Bone marrow (tissue), 2 donors: ENCODE results near the gene RSPH9.

Experiments
- DNase-seq, 2 donors: peaks; one replicate each; lab custom pipeline; 2025; lab: John Stamatoyannopoulos, UW

The RSPH9 gene

DNA sequence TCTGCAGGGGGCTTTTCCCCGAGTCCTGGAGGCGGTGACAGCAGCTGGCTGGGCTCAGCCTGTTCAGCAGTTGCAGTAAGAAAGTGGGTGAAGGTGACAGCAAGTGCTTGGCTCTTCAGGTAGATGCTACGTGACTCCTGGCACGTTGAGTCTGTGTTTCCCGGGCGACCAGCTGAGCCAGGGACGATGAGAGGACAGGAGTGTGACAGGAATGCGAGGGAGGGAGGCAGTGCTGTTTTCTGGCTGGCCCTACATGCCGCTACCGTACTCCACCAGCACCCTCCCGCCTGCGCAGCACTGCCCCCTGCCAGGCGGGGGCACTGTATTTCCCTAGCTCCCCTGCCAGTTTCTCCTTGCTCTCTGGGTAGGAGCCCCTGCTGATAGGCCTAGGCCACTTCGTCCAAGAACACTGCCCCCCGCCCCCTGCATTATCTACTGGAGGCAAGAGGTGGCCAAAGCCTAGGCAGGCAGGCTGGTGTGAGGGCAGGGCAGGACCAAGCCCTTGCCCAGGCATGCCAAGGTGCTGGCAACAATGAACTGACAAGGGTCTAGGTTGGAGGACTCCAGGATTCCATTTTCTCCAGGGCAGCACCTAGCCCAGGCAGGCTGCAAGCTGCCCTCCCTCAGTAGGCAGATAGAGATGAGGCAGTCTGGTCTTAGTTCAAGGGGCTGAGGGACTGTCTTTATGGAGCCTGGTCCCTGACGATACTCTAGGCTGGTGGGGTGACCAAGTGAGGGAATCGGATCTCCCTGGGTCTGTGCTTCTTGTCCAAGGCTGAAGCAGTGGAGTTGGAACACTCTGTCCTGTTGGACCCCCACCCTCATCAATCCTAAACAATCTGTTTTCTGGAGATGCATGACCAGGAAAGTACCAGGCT, 23.6 kb downstream of the RSPH9 start:
- peak; percentile 29 to 32 for DNase-seq

DNA sequence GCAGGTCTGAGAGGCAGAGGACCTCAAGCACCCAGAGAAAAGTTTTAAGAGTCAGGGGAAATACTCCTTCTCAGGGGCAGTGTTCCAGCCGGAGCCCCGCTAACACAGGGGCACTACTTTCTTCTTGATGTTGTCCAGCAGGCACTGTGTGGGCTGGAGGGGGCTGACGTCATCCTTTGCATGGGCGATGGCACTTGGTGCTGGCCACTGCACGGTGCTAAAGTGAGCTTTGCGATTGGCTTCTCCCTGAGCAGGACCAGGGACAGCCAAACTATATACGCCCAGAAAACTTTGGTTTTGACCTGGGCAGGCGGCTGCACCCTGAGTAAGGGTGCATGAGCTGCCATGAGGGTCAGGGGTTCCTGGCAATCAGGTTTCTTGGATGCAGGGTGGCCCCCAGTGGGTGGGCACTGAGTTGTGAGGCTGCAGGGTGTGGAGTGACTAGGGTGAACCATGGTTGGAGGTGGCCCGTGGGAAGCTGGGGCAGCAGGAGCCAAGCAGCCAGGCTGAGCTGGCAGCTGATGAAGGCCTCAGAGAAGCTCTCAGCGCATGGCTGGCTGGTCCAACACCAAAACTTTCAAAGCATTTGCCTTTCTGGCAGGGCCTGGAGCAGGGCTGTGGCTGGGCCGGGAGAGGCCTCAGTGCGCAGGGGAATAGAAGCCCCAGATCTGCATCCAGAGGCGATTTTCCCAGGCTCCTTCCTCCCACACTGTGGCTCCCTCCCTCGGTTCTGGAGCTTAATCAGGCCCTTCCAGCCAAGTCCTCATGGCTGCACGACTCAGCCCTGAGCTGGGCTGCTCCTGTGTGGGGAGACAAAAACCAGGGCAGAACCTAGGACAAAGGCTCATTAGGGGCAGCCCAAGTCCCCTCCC, 24.4 kb downstream of the RSPH9 start:
- no peak for DNase-seq

GRCh38 chr6:43669922-43670622, 25.2 kb downstream of the RSPH9 start:
- no peak for DNase-seq

- DNase-seq = no peak
These were observed 25.8 kb downstream of the RSPH9 start for GRCh38 chr6:43670623-43670986.

- DNase-seq = no peak
These were observed 26.4 kb downstream of the RSPH9 start for GRCh38 chr6:43671011-43671800.

DNA sequence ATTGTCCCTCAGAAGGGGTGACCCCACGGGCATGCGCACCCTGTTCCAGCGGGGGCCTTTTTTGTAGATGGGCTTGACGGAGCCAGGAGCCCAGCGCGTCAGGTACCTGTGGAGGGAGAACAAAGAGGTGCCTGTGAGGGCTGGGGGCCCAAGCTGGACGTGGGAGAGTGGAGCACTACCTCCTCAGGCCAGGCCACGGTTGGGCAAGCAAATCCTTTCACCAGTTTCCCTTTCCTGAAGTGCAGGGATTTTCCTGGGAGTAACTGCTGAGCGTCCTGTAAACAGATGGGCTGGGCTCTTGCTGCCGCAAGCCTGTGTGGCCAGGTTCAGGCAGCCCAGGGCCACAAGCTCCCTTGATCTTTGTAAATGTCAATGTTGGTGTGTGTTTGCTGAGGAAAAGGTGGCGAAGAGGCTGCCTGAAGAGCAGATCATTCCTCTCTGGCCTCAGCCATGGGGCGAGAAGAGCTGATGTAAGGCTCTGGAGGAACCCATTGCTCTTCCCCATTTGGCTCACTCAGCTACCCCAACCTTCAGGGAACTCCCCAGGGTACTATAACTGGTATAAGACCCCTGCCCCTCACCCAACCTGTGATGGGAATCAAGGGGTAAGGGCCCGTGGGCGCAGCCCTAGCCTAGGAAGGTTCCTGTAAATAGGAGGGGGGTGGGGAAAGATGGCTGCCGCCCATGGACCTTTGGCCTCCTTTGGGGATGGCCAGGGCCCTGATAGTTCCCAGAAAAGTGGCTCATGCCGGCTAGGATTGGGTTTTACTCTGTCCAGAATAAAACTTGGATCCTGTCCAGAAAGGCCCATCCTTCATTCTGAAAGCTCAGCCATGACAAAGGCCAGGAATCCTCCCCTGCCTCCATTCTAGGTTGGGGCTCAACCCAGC, 27.2 kb downstream of the RSPH9 start:
- no peak for DNase-seq

DNA sequence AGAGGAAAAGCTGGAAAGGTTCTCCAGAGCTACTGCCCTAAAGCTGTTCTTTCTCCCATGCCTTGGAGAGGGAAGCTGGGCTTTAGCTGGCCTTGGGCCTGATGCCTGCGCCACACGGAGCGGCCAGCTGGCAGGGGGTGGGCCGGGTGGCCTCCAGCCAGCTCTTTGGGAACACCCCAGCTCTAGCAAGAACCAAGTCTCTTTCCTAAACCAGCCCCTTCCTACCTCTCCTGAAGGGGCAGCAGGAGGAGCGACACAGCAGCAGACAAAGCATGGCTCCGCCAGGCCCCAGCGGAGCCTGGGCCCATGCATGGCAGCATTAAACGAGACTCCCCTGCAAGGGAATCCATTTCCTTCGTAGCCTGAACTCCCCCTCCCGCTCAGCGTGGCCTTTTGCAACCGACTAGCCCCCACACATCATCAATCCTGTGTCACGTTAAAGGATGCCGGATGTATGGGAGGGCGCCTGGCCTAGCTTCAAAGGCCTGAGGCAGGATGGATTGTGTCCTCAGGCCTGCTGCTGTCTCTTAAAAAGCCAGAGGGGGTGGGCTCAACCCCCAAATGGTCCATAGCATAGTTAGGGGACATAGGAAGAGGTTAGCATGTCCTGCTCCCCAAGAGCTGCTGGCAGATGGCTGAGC, 28.7 kb downstream of the RSPH9 start:
- no peak for DNase-seq

DNA sequence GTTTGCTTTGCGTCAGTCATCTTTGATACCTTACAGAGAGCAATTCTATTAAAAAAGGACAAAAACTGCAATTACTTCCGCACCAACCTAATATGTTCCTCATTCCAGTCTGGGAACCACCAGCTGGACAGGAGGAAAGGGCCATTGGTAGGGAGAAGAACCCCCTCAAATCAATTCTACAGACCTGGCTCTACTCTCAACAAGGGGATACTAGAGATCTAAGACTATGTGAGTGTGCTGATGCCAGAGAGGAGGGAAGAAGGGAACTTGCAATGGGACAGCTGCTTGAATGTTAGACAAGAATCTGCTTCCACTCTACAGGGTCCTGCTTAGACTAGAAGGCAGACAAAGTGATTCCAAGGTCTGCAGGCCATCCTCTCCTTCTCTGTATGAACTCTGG, 29.5 kb downstream of the RSPH9 start:
- no peak for DNase-seq

- DNase-seq = no peak
These were observed 30.1 kb downstream of the RSPH9 start for GRCh38 chr6:43674921-43675320.

GRCh38 chr6:43676962-43677606, 32.2 kb downstream of the RSPH9 start:
- no peak for DNase-seq

DNA sequence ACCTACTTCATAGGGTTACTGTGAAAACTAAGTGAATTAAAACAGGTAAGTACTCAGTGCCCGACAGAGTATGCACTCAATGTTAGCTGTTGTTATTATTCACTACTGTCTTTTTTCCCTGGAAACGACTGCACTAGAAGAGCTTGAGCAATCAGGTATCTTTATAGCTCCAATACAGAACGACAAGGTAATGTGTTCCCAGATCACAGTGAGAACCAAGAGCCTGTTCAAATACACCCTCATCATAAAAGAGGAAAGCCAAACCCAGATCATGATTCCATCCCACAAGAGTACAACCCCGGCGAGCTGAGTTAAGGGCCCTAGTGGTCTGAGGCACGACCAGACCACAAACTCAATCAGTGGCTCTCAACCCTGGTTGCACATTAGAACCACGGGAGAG, 32.9 kb downstream of the RSPH9 start:
- no peak for DNase-seq

DNA sequence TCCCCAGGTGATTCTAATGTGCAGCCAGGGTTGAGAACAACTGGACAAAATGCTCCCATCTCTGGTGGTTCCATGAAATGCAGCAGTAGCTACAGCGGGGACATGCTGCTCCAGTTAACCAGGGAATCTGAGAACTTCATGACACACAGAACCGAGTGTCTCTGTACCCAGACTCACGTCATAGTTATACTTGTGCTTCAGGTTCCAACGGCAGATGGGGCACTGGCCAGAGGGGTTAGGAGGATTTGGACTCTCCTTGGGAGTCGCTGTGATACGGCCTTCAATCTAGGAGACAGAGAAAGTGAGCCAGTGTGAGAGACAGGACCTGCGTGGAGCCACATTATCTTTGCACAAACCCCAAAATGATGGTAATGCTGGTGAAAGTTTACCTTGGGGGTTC, 33.5 kb downstream of the RSPH9 start:
- no peak for DNase-seq

- no peak for DNase-seq
These were observed 34.2 kb downstream of the RSPH9 start for GRCh38 chr6:43679057-43679456.

DNA sequence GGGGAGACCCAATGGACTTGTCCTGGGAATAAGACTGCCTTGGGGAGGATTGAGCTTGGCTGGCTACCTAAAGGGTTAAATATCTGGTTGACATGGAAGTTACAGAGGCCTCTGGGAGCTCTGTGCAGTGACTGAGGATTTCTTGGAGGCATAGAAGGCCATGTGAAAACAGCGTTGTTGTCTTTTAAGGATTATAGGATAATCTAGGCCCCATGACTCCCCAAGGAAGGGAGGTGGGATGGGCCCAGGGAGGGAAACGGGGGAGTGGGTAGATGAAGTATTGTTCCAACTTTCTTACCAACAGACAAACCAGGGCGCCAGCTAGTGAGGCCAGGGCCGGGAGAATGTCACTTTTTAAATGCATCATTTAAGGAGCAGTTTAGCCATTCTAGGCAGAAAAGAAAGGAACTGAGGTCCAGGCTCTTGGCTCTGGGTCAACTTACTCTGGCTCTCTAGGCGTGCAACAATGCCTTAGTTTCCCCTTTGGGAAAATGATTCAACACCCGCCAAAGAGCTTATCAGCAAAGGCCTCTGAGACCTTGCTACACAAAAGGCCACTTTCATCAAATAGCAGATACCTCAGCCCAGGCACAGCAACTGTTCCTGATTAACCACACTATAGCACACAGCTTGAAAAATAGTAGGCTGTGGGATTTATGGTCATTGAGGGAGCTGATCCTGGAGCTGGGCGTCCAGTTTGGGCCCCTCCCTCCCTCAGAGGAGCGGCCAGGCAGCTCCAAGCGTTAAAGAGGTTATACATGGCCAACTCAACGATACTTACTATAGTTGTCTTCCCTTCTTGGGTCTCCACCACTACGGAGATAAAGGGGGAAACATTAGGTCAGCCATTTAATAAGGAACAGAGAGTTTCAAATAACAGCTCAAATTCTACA, 35.7 kb downstream of the RSPH9 start:
- no peak for DNase-seq

DNA sequence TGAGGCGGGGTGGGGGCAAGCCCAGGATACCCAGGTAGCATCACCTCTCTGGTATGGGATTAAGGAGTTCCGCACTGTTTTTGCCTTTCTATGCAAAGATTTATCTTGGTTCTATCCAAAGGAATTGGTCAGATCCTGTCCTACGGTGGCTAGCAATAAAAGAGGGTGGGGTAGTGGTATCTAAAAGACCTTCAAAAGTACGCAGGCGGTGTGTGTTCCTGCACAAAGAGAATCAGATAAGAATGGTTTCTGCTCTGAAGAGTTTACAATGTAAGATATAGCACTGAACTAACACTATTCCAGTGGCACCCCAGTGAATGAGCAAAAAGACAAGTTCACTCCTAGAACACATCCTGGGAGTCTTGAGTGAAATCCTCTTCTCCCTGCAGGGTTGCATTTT, 36.5 kb downstream of the RSPH9 start:
- no peak for DNase-seq

DNA sequence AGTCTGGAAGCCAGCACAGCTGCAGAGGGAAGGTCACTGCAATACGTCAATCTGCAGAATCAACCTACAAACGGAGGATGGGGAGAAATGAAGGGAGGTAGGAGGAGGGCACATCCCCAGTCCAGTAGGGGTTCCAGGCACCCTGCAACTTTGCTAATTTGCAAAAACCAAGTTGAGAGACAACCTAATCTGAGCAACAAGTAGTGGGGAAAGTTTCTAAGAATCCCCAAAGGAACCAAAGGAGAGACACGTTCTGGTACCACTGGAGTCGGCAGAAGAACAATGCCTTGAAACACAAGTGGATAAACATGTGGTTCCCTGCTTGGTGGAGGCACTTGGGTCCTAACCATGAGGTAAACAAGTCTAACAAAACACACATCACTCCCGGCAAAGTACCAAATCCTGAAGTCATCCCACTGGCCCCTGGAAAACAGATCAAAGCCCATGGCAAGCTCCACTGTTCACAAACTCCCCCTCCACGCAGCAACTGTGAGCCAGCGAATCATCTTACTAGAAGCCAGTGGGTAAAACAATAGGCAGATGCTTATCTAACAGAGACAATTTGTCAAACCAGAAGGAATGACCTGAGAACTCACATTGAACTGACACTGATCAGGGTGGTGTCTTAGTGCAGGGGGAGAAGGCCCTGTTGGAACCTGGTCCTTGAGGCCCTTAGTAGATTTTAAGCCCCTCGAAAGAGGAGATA, 38.0 kb downstream of the RSPH9 start:
- no peak for DNase-seq

- DNase-seq = no peak
These were observed 39.0 kb downstream of the RSPH9 start for GRCh38 chr6:43683708-43684455.
